Peyer's patch (tissue), 4 donors: Measurements from ENCODE around the gene MAP1B. TPM values are rescaled to one million over a fixed set of nuclear protein-coding genes. Genes with fewer than 3 reads are reported as not detected.

Source experiments
- DNase-seq, 3 donors: peaks; one replicate each; pipeline ENCODE4 v3.0.0-alpha.2; 2017 to 2019
- H3K27ac ChIP-seq, 4 donors: fragments of 200-600 bp; sonication (generic); one replicate each; pipeline ENCODE4 v1.5.1; 2016 to 2019
- H3K27me3 ChIP-seq, 2 donors: fragments of 200-600 bp; sonication (generic); one replicate each; pipeline ENCODE4 v1.5.1; 2019
- H3K36me3 ChIP-seq, 3 donors: fragments of 200-600 bp; sonication (generic); one replicate each; pipeline ENCODE4 v1.5.1; 2016 to 2019
- H3K4me1 ChIP-seq, 4 donors: fragments of 200-600 bp; sonication (generic); one replicate each; pipeline ENCODE4 v1.5.1; 2016 to 2019
- H3K4me3 ChIP-seq, 4 donors: fragments of 200-600 bp; sonication (generic); 1 replicate in 3 of 4; 2 replicates in 1 of 4; pipeline ENCODE4 v1.5.1; 2016 to 2019; ENCODE audit warnings: mild to moderate bottlenecking in 1 of 4
- H3K9me3 ChIP-seq, 4 donors: fragments of 200-600 bp; sonication (generic); one replicate each; pipeline ENCODE4 v1.5.1; 2016 to 2019; ENCODE audit warnings: mild to moderate bottlenecking in 1 of 4
- POLR2A ChIP-seq, 2 donors: fragments of 450-650 bp; IDR thresholded peaks; one replicate each; pipeline ENCODE4 v1.5.1; 2017; ENCODE audit warnings: antibody characterized with exemption in 2 of 2, mild to moderate bottlenecking in 2 of 2, moderate library complexity in 2 of 2
- total RNA-seq, 4 donors: library from RNA; depleted of rRNA; stranded (reverse); fragments of >200 nt; gene quantifications; one replicate each; pipeline ENCODE4 v1.1.0, GENCODE V29; 2016
- TF ChIP-seq, protein P1 (sequence below), 6 experiments: fragments of 450-650 bp in 4 of 6; fragments of 200-600 bp in 2 of 6; sonication (generic) in 1 of 6; IDR thresholded peaks; one replicate each; pipeline ENCODE4 v1.5.1; 2017 to 2019; ENCODE audit warnings: antibody characterized with exemption in 6 of 6, mild to moderate bottlenecking in 3 of 6, moderate library complexity in 1 of 6

MAP1B gene
- total RNA-seq, 4 donors from 2014 or later, result 16.3 to 38.0 (median 25.7) TPM

DNA sequence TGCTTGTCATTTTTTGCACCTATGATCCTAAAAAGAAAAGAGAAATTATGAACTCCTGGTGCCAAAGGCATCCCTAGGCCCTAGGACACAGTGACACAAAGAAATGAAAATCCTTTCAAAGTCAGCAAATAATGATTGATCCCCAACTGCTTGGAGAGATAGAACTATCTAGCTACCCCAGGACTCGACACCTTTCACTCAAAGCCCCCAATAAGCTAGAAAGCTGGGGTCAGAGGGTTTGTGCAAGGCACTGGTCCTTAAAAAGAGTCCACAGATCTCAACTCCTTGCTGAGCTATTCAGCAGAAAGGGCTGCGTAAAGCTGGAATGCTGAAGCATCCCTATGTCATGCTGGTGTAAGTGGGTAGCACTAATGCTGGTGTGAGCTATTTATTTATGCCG is 31.8 kb upstream of the MAP1B start:
- H3K9me3 ChIP-seq, result no peaks in the 10 kb centered on the region
- TF ChIP-seq, protein P1, sequence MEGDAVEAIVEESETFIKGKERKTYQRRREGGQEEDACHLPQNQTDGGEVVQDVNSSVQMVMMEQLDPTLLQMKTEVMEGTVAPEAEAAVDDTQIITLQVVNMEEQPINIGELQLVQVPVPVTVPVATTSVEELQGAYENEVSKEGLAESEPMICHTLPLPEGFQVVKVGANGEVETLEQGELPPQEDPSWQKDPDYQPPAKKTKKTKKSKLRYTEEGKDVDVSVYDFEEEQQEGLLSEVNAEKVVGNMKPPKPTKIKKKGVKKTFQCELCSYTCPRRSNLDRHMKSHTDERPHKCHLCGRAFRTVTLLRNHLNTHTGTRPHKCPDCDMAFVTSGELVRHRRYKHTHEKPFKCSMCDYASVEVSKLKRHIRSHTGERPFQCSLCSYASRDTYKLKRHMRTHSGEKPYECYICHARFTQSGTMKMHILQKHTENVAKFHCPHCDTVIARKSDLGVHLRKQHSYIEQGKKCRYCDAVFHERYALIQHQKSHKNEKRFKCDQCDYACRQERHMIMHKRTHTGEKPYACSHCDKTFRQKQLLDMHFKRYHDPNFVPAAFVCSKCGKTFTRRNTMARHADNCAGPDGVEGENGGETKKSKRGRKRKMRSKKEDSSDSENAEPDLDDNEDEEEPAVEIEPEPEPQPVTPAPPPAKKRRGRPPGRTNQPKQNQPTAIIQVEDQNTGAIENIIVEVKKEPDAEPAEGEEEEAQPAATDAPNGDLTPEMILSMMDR (IDR thresholded peaks at IDR 0.05), result no peak
- no peak for TF ChIP-seq POLR2A (IDR thresholded peaks at IDR 0.05)
- no peaks in the 10 kb centered on the region for H3K27me3 ChIP-seq
- H3K4me3 ChIP-seq, result no peak overlapping the region
- H3K36me3 ChIP-seq, result no peaks in the 10 kb centered on the region
- H3K4me1 ChIP-seq, result no peaks in the 10 kb centered on the region
- DNase-seq, result no peak
- H3K27ac ChIP-seq, result no peak overlapping the region

DNA sequence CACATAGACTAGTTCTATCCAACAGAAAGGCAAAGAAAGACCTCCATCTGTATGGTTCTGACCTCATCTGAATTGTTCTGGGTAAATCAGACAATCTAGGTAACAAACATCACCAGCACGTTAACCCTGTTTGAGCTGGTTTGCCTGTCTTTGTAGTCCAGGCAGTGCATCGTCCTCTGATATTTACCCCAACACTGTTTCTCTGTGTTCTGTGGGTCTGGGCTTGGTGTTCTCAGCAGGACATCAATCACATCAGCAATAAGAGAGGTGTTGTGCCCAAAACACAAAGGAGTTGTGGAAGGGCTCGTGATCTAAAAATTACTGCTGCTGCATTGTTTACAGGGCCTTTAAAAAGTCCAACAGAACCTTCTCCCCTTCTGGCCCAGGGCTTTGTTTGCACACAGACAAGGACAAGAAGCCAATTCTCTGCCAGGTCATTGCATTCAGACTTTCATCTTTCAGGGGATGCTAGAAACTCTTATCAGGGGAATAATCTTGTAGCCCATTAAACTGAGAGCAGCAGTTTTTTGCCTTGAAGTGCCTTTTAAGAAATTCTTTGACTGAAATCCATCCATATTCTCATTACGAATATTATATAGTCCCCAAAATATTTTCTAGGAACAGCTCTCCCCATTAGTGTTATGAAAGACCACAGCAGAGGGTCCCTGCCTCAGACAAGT is 30.5 kb upstream of the MAP1B start:
- Histone ChIP-seq H3K4me3 (no peak overlapping the region), H3K9me3 (no peaks in the 10 kb centered on the region), H3K36me3 (no peaks in the 10 kb centered on the region), H3K27ac (no peak overlapping the region), H3K4me1 (no peaks in the 10 kb centered on the region), H3K27me3 (no peaks in the 10 kb centered on the region)
- no peak for DNase-seq
- TF ChIP-seq, protein P1 (IDR thresholded peaks at IDR 0.05), result no peak
- no peak for TF ChIP-seq POLR2A (IDR thresholded peaks at IDR 0.05)

DNA sequence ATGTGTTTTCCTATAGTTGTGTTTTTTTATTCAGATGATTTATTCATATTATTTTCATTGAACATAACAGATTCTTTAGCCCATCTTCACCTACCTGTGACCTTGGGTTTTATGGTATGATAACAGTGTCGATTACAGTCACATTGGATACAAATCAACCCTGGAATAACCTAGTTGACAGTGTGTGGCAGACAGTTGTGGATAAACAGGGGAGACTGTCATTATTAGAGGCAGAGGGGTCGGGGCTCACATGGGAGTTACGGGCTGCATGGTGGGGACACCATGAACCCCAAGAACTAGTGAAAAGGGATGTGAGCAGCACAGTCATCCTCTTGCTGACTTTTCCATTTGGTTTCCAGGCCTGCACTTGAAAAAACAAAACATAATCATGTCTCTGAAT is 29.9 kb upstream of the MAP1B start:
- H3K4me1 ChIP-seq, result no peaks in the 10 kb centered on the region
- H3K27me3 ChIP-seq, result no peaks in the 10 kb centered on the region
- TF ChIP-seq, protein P1 (IDR thresholded peaks at IDR 0.05), result no peak
- TF ChIP-seq POLR2A (IDR thresholded peaks at IDR 0.05), result no peak
- no peaks in the 10 kb centered on the region for H3K36me3 ChIP-seq
- H3K9me3 ChIP-seq, result no peaks in the 10 kb centered on the region
- H3K4me3 ChIP-seq, result no peak overlapping the region
- no peak for DNase-seq
- H3K27ac ChIP-seq, result no peak overlapping the region

DNA sequence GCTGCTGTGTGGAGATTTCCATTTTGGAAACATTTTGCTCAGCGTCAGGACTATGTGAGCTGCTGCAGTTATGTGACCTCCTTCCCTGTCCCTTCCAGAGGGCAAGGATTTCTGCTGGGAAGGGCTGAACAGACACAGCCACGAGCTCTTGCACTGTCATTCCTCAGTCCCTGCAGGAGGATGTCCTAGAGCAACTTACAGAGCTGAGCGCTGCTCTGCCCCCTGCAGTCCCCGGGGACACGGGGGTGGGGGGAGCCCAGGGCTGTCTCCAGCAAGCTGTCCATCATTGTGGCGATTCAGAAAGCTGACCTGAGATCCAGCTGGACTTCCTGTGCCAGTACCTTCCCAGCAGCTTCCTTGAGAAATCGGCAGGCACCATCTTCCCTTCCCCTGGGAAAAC is 28.0 kb upstream of the MAP1B start:
- TF ChIP-seq, protein P1 (IDR thresholded peaks at IDR 0.05), result no peak
- no peak for TF ChIP-seq POLR2A (IDR thresholded peaks at IDR 0.05)
- Histone ChIP-seq H3K4me1 (no peaks in the 10 kb centered on the region), H3K9me3 (no peaks in the 10 kb centered on the region), H3K36me3 (no peaks in the 10 kb centered on the region), H3K27ac (no peak overlapping the region), H3K4me3 (no peak overlapping the region), H3K27me3 (no peaks in the 10 kb centered on the region)
- DNase-seq, result no peak

DNA sequence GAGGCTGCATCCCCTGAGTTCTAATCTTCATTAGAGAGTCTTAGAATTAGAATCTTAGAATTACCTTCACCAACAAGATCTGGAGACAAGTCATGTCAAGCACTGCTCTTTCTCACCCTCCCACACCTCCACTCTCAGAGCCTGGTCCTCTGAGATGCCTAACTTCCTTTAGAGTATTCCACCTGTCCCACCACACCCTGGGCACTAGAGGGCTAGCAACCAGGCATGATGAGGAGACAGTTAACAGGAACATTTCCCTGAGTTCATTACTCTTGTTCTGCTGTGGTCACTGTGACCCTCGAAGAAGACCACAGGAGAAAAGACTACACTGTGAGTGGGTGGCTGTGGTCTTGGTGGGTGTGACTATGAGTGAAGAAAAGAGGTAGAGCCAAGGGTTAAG is 25.2 kb upstream of the MAP1B start:
- H3K36me3 ChIP-seq, result no peaks in the 10 kb centered on the region
- H3K9me3 ChIP-seq, result no peaks in the 10 kb centered on the region
- H3K4me1 ChIP-seq, result no peaks in the 10 kb centered on the region
- H3K27me3 ChIP-seq, result no peaks in the 10 kb centered on the region
- TF ChIP-seq, protein P1 (IDR thresholded peaks at IDR 0.05), result no peak
- TF ChIP-seq POLR2A (IDR thresholded peaks at IDR 0.05), result no peak
- no peak for DNase-seq
- no peak overlapping the region for H3K4me3 ChIP-seq
- no peak overlapping the region for H3K27ac ChIP-seq

DNA sequence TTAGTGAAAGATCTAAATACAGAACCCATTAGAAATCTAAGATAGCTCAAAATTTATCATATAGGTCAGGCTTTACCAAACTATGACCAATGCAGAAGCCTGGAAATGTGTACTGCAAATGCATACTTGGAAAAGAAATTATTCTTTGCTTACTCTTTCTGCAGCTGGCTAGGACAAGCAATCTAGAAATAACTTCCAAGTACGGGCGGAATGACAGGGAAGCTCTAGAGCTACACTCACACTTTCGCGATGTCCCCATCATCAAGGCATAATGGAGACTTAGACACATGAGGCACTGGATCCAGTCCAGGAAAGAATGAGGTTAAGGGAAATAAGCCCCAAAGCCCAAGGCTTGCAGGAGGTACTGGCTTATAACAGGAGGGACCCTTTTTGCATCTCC is 22.4 kb upstream of the MAP1B start:
- Histone ChIP-seq H3K27me3 (no peaks in the 10 kb centered on the region), H3K4me1 (no peaks in the 10 kb centered on the region), H3K9me3 (no peaks in the 10 kb centered on the region), H3K4me3 (no peak overlapping the region), H3K36me3 (no peaks in the 10 kb centered on the region), H3K27ac (no peak overlapping the region)
- TF ChIP-seq, protein P1 (IDR thresholded peaks at IDR 0.05), result no peak
- TF ChIP-seq POLR2A (IDR thresholded peaks at IDR 0.05), result no peak
- no peak for DNase-seq
